Panc1 (cell line): ENCODE results near the gene P2RY12. TPM values are rescaled to one million over a fixed set of nuclear protein-coding genes. Genes with fewer than 3 reads are reported as not detected.

Experiments used
- ATAC-seq: fragments of 200-7000 bp; cut with Tn5 transposase; 2 replicates; pipeline ENCODE4 v1.9.1; 2020; ENCODE audit warnings: mild to moderate bottlenecking, moderate library complexity
- BruUV-seq: library from RNA; stranded (reverse); fragments of 400-500 nt; replicated peaks from 2 replicates; lab custom pipeline; 2021; lab: Mats Ljungman, UMichigan
- CTCF ChIA-PET: fragments of 300-600 bp; sonication (Branson Sonifier 250); formaldehyde crosslinking; loops from one replicate; lab custom pipeline; 2022; ENCODE audit warnings: antibody characterized with exemption; lab: Charles Lee
- POLR2A ChIA-PET: fragments of 300-600 bp; sonication (Branson Sonifier 250); formaldehyde crosslinking; loops from one replicate; lab custom pipeline; 2022; ENCODE audit warnings: antibody characterized with exemption; lab: Charles Lee
- DNase-seq: peaks from one replicate; pipeline ENCODE4 v3.0.0-alpha.2; 2010; ENCODE audit warnings: low read depth, low spot score
- H3K27ac ChIP-seq: 2 replicates; pipeline ENCODE4 v1.5.1; 2011; ENCODE audit warnings: mild to moderate bottlenecking, low read length, inconsistent platforms
- H3K27me3 ChIP-seq: fragments of 200-500 bp; sonication (Bioruptor generic); 2 replicates; pipeline ENCODE4 v1.6.0; 2014; ENCODE audit warnings: low read length, inconsistent platforms; ENCODE audit not compliant: control insufficient read depth, insufficient read depth
- H3K36me3 ChIP-seq: fragments of 200-500 bp; sonication (Bioruptor generic); 2 replicates; pipeline ENCODE4 v1.5.1; 2014; ENCODE audit warnings: inconsistent platforms, mild to moderate bottlenecking, low read length, moderate library complexity; ENCODE audit not compliant: control insufficient read depth, insufficient read depth
- H3K4me1 ChIP-seq: 2 replicates; pipeline ENCODE4 v1.5.1; 2011; ENCODE audit warnings: inconsistent platforms, mild to moderate bottlenecking, low read length, moderate library complexity; ENCODE audit not compliant: control insufficient read depth, insufficient read depth
- H3K4me3 ChIP-seq, 2 experiments: 2 replicates each; pipeline ENCODE4 v1.5.1; 2011 to 2012; ENCODE audit warnings: low read depth in 2 of 2, low read length in 2 of 2, mild to moderate bottlenecking in 2 of 2, inconsistent platforms in 1 of 2, moderate library complexity in 1 of 2
- H3K9me3 ChIP-seq: fragments of 200-500 bp; sonication (Bioruptor generic); 2 replicates; pipeline ENCODE4 v1.5.1; 2014; ENCODE audit warnings: low read depth, mild to moderate bottlenecking, inconsistent platforms, low read length, moderate library complexity; ENCODE audit not compliant: control insufficient read depth, insufficient read depth
- POLR2AphosphoS5 ChIP-seq: IDR thresholded peaks from 2 replicates; pipeline ENCODE4 v1.6.1; 2012; ENCODE audit warnings: mild to moderate bottlenecking, low read depth, low read length, moderate library complexity
- SIN3A ChIP-seq: IDR thresholded peaks from 2 replicates; pipeline ENCODE4 v1.6.1; 2012; ENCODE audit warnings: low read depth, mild to moderate bottlenecking, low read length, moderate library complexity, borderline replicate concordance; ENCODE audit not compliant: insufficient read depth
- TCF7L2 ChIP-seq: IDR thresholded peaks from 2 replicates; pipeline ENCODE4 v1.6.1; 2011; ENCODE audit warnings: mild to moderate bottlenecking, low read depth, low read length, inconsistent platforms
- in situ Hi-C: cut with HindIII; loops from 2 replicates; pipeline ENCODE4 v1.10.0; 2016; ENCODE audit warnings: low sequenced_read_pairs, low pct_unique_long_range_greater_than_20kb
- intact Hi-C: fragments of 100-400 bp; cut with micrococcal nuclease; formaldehyde crosslinking; loops from one replicate; pipeline ENCODE4 v1.10.0; 2022; ENCODE audit not compliant: unreplicated experiment
- total RNA-seq: library from RNA; stranded (reverse); gene quantifications from one replicate; pipeline ENCODE4 v1.2.1, GENCODE V29; 2021; ENCODE audit not compliant: unreplicated experiment
- TF ChIP-seq, protein P1 (sequence below): fragments of 450-650 bp; IDR thresholded peaks from 2 replicates; pipeline ENCODE4 v1.5.1; 2017; ENCODE audit warnings: mild to moderate bottlenecking
- TF ChIP-seq, protein P2 (sequence below), 2 experiments: IDR thresholded peaks; 2 replicates each; pipeline ENCODE4 v1.6.1; 2011 to 2012; ENCODE audit warnings: low read depth in 2 of 2, control low read depth in 1 of 2, low read length in 1 of 2, mild to moderate bottlenecking in 1 of 2, moderate library complexity in 1 of 2; ENCODE audit not compliant: insufficient read depth in 1 of 2

Gene P2RY12
- total RNA-seq, 1 experiment from 2014 or later, result not detected

- in situ Hi-C loops (no loop called here), intact Hi-C loops (no loop called here)
- no peak for TF ChIP-seq POLR2AphosphoS5
- TF ChIP-seq, protein P1, sequence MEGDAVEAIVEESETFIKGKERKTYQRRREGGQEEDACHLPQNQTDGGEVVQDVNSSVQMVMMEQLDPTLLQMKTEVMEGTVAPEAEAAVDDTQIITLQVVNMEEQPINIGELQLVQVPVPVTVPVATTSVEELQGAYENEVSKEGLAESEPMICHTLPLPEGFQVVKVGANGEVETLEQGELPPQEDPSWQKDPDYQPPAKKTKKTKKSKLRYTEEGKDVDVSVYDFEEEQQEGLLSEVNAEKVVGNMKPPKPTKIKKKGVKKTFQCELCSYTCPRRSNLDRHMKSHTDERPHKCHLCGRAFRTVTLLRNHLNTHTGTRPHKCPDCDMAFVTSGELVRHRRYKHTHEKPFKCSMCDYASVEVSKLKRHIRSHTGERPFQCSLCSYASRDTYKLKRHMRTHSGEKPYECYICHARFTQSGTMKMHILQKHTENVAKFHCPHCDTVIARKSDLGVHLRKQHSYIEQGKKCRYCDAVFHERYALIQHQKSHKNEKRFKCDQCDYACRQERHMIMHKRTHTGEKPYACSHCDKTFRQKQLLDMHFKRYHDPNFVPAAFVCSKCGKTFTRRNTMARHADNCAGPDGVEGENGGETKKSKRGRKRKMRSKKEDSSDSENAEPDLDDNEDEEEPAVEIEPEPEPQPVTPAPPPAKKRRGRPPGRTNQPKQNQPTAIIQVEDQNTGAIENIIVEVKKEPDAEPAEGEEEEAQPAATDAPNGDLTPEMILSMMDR, result no peak
- TF ChIP-seq TCF7L2, result no peak
- TF ChIP-seq, protein P2, sequence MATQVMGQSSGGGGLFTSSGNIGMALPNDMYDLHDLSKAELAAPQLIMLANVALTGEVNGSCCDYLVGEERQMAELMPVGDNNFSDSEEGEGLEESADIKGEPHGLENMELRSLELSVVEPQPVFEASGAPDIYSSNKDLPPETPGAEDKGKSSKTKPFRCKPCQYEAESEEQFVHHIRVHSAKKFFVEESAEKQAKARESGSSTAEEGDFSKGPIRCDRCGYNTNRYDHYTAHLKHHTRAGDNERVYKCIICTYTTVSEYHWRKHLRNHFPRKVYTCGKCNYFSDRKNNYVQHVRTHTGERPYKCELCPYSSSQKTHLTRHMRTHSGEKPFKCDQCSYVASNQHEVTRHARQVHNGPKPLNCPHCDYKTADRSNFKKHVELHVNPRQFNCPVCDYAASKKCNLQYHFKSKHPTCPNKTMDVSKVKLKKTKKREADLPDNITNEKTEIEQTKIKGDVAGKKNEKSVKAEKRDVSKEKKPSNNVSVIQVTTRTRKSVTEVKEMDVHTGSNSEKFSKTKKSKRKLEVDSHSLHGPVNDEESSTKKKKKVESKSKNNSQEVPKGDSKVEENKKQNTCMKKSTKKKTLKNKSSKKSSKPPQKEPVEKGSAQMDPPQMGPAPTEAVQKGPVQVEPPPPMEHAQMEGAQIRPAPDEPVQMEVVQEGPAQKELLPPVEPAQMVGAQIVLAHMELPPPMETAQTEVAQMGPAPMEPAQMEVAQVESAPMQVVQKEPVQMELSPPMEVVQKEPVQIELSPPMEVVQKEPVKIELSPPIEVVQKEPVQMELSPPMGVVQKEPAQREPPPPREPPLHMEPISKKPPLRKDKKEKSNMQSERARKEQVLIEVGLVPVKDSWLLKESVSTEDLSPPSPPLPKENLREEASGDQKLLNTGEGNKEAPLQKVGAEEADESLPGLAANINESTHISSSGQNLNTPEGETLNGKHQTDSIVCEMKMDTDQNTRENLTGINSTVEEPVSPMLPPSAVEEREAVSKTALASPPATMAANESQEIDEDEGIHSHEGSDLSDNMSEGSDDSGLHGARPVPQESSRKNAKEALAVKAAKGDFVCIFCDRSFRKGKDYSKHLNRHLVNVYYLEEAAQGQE (IDR thresholded peaks at IDR 0.05; ENCODE audit: insufficient read depth in 1 of 2, low read depth in 2 of 2, low read length in 1 of 2), result no peak
- TF ChIP-seq SIN3A, result no peak
- CTCF ChIA-PET, result no interaction called here
- Histone ChIP-seq H3K27ac (no peak overlapping the region), H3K36me3 (no peaks in the 10 kb centered on the region), H3K9me3 (no peaks in the 10 kb centered on the region), H3K4me1 (no peaks in the 10 kb centered on the region), H3K4me3 (no peak overlapping the region), H3K27me3 (no peaks in the 10 kb centered on the region)
- no peak for ATAC-seq
- BruUV-seq, result no TSS peak
- POLR2A ChIA-PET, result no interaction called here
- no peak for DNase-seq
Measured at GRCh38 chr3:151383111-151383510, 1.4 kb downstream of the P2RY12 start.

DNA sequence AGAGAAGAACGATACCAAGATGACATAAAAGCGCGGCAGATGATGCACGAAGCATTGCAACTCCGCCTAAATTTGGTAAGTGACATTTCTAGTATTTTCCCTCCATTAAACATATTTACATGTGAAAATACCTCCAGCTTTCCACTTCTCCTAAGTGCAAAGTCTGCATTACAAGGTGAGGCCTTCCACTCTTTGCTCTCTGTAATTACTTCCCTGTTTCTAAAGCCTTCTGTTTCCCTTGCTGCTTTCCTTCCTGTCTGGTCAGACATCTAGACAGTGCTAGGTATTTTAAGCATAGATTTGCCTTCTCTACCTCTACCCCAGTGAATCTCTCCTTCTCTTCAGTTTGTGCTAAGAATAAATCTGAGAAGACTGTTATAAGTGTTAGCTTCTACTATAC lies 1.9 kb downstream of the P2RY12 start:
- ChIA-PET POLR2A (no interaction called here), CTCF (no interaction called here)
- no peaks in the 10 kb centered on the region for H3K4me1 ChIP-seq
- in situ Hi-C loops, result no loop called here
- intact Hi-C loops, result no loop called here
- H3K9me3 ChIP-seq, result no peaks in the 10 kb centered on the region
- no peak for DNase-seq
- BruUV-seq, result no TSS peak
- no peaks in the 10 kb centered on the region for H3K27me3 ChIP-seq
- no peak overlapping the region for H3K27ac ChIP-seq
- H3K36me3 ChIP-seq, result no peaks in the 10 kb centered on the region
- H3K4me3 ChIP-seq, result no peak overlapping the region
- ATAC-seq, result no peak
- TF ChIP-seq, protein P2 (IDR thresholded peaks at IDR 0.05; ENCODE audit: insufficient read depth in 1 of 2, low read depth in 2 of 2, low read length in 1 of 2), result no peak
- TF ChIP-seq SIN3A, result no peak
- TF ChIP-seq, protein P1, result no peak
- TF ChIP-seq POLR2AphosphoS5, result no peak
- no peak for TF ChIP-seq TCF7L2
